GM12878 (cell line): Measurements from ENCODE around the gene PDCD10.

Source experiments
- CBFB ChIP-seq: IDR thresholded peaks from 2 replicates; pipeline ENCODE4 v1.6.1; 2016; ENCODE audit warnings: antibody characterized with exemption, low read depth
- FOXK2 ChIP-seq: fragments of 450-650 bp; IDR thresholded peaks from 2 replicates; pipeline ENCODE4 v1.6.1; 2017; ENCODE audit warnings: mild to moderate bottlenecking, moderate library complexity
- JUND ChIP-seq: IDR thresholded peaks from 2 replicates; pipeline ENCODE4 v1.6.1; 2012; ENCODE audit warnings: low read depth, mild to moderate bottlenecking, low read length, improper control_type of control experiment, moderate library complexity
- MTA3 ChIP-seq: IDR thresholded peaks from 2 replicates; pipeline ENCODE4 v1.6.1; 2012; ENCODE audit warnings: low read length, inconsistent platforms, borderline replicate concordance
- MXI1 ChIP-seq: fragments of 150-350 bp; IDR thresholded peaks from 2 replicates; pipeline ENCODE4 v1.6.1; 2011; ENCODE audit warnings: low read depth, mild to moderate bottlenecking, inconsistent platforms, low read length, improper control_type of control experiment
- RFX5 ChIP-seq: IDR thresholded peaks from 2 replicates; pipeline ENCODE4 v1.6.1; 2011; ENCODE audit warnings: low read depth, low read length, improper control_type of control experiment
- SIN3A ChIP-seq: IDR thresholded peaks from 2 replicates; pipeline ENCODE4 v1.6.1; 2012; ENCODE audit warnings: low read depth, low read length, improper control_type of control experiment
- STAT3 ChIP-seq: IDR thresholded peaks from 2 replicates; pipeline ENCODE4 v1.6.1; 2011; ENCODE audit warnings: low read depth, low read length, improper control_type of control experiment
- SUZ12 ChIP-seq: fragments of 200-600 bp; sonication (generic); IDR thresholded peaks from one replicate; pipeline ENCODE4 v1.6.1; 2018; ENCODE audit warnings: antibody characterized with exemption, mild to moderate bottlenecking; ENCODE audit not compliant: unreplicated experiment
- TCF3 ChIP-seq: IDR thresholded peaks from 2 replicates; pipeline ENCODE4 v1.6.1; 2012; ENCODE audit warnings: low read depth, mild to moderate bottlenecking, low read length, borderline replicate concordance; ENCODE audit not compliant: insufficient read depth
- TCF7 ChIP-seq: IDR thresholded peaks from 2 replicates; pipeline ENCODE4 v1.6.1; 2014; ENCODE audit warnings: antibody characterized with exemption, borderline replicate concordance
- ZBED1 ChIP-seq: IDR thresholded peaks from 2 replicates; pipeline ENCODE4 v1.6.1; 2016; ENCODE audit warnings: borderline replicate concordance
- ZNF274 ChIP-seq: IDR thresholded peaks from one replicate; pipeline ENCODE4 v1.8.0; 2011; ENCODE audit not compliant: insufficient read length, insufficient read depth
- TF ChIP-seq, protein P1 (sequence below), 3 experiments: IDR thresholded peaks in 2 of 3; conservative IDR thresholded peaks in 1 of 3; 2 replicates each; pipeline ENCODE4 v1.5.1; 2011; ENCODE audit warnings: low read depth in 3 of 3, low read length in 3 of 3, mild to moderate bottlenecking in 3 of 3, control low read depth in 2 of 3, moderate library complexity in 2 of 3, inconsistent platforms in 1 of 3, mixed read lengths in 1 of 3; ENCODE audit not compliant: control insufficient read depth in 2 of 3, insufficient read depth in 1 of 3; ENCODE audit errors: extremely low read depth in 1 of 3

DNA sequence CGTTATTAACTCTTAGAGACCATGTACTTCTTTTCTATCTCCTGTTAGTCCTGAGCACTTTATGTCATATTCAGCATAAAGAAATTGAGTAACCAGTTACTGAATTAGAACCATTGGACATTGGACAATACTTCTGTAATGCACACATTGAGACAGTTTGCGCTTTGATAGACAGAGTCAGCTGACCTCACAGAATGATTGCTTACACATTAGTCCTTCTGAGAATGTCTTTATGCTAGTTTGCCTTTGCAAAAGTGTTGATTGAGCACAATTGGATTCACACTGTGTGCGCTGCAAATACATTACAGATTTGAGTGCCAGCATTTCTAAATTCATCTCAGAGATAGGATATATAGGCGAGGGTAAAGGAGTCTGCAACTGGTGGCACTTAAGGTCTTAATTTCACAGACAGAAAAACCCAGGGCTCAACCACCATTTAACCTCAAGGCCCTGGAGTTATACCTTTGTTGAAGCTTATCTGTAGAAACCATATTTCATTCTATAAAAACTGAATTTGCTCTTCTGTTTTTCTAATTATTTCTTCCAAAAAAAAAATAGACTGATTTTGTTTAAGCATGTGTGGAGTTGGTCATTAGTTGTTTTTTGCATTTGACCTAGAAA, 4.6 kb upstream of the PDCD10 start:
- TF ChIP-seq FOXK2 (no peak), SIN3A (no peak), RFX5 (no peak), CBFB (no peak), ZNF274 (no peak), JUND (no peak), SUZ12 (no peak), TCF3 (no peak), MTA3 (no peak), TCF7 (no peak), STAT3 (no peak), ZBED1 (no peak), MXI1 (no peak)
- TF ChIP-seq, protein P1, sequence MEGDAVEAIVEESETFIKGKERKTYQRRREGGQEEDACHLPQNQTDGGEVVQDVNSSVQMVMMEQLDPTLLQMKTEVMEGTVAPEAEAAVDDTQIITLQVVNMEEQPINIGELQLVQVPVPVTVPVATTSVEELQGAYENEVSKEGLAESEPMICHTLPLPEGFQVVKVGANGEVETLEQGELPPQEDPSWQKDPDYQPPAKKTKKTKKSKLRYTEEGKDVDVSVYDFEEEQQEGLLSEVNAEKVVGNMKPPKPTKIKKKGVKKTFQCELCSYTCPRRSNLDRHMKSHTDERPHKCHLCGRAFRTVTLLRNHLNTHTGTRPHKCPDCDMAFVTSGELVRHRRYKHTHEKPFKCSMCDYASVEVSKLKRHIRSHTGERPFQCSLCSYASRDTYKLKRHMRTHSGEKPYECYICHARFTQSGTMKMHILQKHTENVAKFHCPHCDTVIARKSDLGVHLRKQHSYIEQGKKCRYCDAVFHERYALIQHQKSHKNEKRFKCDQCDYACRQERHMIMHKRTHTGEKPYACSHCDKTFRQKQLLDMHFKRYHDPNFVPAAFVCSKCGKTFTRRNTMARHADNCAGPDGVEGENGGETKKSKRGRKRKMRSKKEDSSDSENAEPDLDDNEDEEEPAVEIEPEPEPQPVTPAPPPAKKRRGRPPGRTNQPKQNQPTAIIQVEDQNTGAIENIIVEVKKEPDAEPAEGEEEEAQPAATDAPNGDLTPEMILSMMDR (IDR thresholded peaks at IDR 0.05 in 2 of 3, conservative IDR thresholded peaks at IDR 0.05 in 1 of 3; ENCODE audit: control insufficient read depth in 2 of 3, extremely low read depth in 1 of 3, insufficient read depth in 1 of 3, low read depth in 3 of 3, low read length in 3 of 3): no peak
